ENCODE results near the gene EEF2K.

The EEF2K gene

GRCh38 chr16:22195445-22195694 lies 10.7 kb upstream of the EEF2K start:
- TF ChIP-seq GATA3 (IDR thresholded peaks at IDR 0.05; ENCODE audit: low read depth, low read length) = no peak
- TF ChIP-seq GATA2 (IDR thresholded peaks at IDR 0.05; ENCODE audit: low read depth, low read length) = no peak

- no peak for TF ChIP-seq GATA2 (IDR thresholded peaks at IDR 0.05; ENCODE audit: low read depth, low read length)
- TF ChIP-seq GATA3 (IDR thresholded peaks at IDR 0.05; ENCODE audit: low read depth, low read length) = no peak
Observed at GRCh38 chr16:22195695-22196558, 10.2 kb upstream of the EEF2K start.

- TF ChIP-seq GATA2 (IDR thresholded peaks at IDR 0.05; ENCODE audit: low read depth, low read length) = no peak
- no peak for TF ChIP-seq GATA3 (IDR thresholded peaks at IDR 0.05; ENCODE audit: low read depth, low read length)
Observed at GRCh38 chr16:22198547-22199293, 7.4 kb upstream of the EEF2K start.

- no peak for TF ChIP-seq GATA2 (IDR thresholded peaks at IDR 0.05; ENCODE audit: low read depth, low read length)
Observed at GRCh38 chr16:22202261-22202637, 3.8 kb upstream of the EEF2K start.

- TF ChIP-seq GATA3 (IDR thresholded peaks at IDR 0.05; ENCODE audit: low read depth, low read length) = no peak
- no peak for TF ChIP-seq GATA2 (IDR thresholded peaks at IDR 0.05; ENCODE audit: low read depth, low read length)
Observed at GRCh38 chr16:22203091-22203490, 3.0 kb upstream of the EEF2K start.

GRCh38 chr16:22204091-22204655 lies 1.9 kb upstream of the EEF2K start:
- TF ChIP-seq GATA2 (IDR thresholded peaks at IDR 0.05; ENCODE audit: low read depth, low read length) (no peak), GATA3 (IDR thresholded peaks at IDR 0.05; ENCODE audit: low read depth, low read length) (no peak)

- TF ChIP-seq GATA2 (IDR thresholded peaks at IDR 0.05; ENCODE audit: low read depth, low read length) (no peak), GATA3 (IDR thresholded peaks at IDR 0.05; ENCODE audit: low read depth, low read length) (no peak)
Observed at GRCh38 chr16:22205577-22206012, 483 bp upstream of the EEF2K start.

- TF ChIP-seq GATA3 (IDR thresholded peaks at IDR 0.05; ENCODE audit: low read depth, low read length) (no peak), GATA2 (IDR thresholded peaks at IDR 0.05; ENCODE audit: low read depth, low read length) (no peak)
Observed at GRCh38 chr16:22206842-22207714, 1.0 kb downstream of the EEF2K start.

- TF ChIP-seq GATA3 (IDR thresholded peaks at IDR 0.05; ENCODE audit: low read depth, low read length) = no peak
- no peak for TF ChIP-seq GATA2 (IDR thresholded peaks at IDR 0.05; ENCODE audit: low read depth, low read length)
Observed at GRCh38 chr16:22207715-22208360, 1.8 kb downstream of the EEF2K start.

GRCh38 chr16:22210285-22210684 lies 4.2 kb downstream of the EEF2K start:
- no peak for TF ChIP-seq GATA3 (IDR thresholded peaks at IDR 0.05; ENCODE audit: low read depth, low read length)
- no peak for TF ChIP-seq GATA2 (IDR thresholded peaks at IDR 0.05; ENCODE audit: low read depth, low read length)

- TF ChIP-seq GATA3 (IDR thresholded peaks at IDR 0.05; ENCODE audit: low read depth, low read length) (no peak), GATA2 (IDR thresholded peaks at IDR 0.05; ENCODE audit: low read depth, low read length) (no peak)
Observed at GRCh38 chr16:22210854-22211253, 4.8 kb downstream of the EEF2K start.

- TF ChIP-seq GATA2 (IDR thresholded peaks at IDR 0.05; ENCODE audit: low read depth, low read length) = no peak
- no peak for TF ChIP-seq GATA3 (IDR thresholded peaks at IDR 0.05; ENCODE audit: low read depth, low read length)
Observed at GRCh38 chr16:22213236-22213635, 7.2 kb downstream of the EEF2K start.

GRCh38 chr16:22213801-22214200 lies 7.7 kb downstream of the EEF2K start:
- no peak for TF ChIP-seq GATA2 (IDR thresholded peaks at IDR 0.05; ENCODE audit: low read depth, low read length)
- TF ChIP-seq GATA3 (IDR thresholded peaks at IDR 0.05; ENCODE audit: low read depth, low read length) = no peak
